ENCODE results near the gene MOCS1. TPM values are rescaled to one million over a fixed set of nuclear protein-coding genes. Genes with fewer than 3 reads are reported as not detected.

Gene MOCS1
- total and polyA plus RNA-seq, 2 experiments from 2014 or later = 17.2 to 28.1 TPM

DNA sequence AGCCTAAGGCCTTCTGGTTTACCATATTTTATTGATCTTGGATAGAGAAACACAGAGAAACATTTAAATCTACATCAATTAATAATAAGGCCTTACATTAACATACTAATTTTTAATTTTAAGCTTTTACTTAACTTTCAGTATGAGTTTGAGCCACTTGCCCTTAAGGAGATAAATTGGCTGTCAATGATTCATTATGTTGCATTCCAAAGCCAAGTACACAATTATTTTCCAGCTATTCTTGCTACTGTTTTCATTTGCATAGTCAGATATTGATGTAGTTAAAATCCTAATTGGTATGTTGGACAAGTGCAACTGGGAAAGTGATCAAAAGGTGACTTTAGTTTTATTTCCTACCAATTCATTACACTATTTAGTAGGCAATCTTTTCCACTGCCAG, 58.2 kb downstream of the MOCS1 start:
- peaks cover 23% of the 10 kb centered on the region; the same call in 1 of the 2 replicates for H3K9me2 ChIP-seq (ENCODE audit: insufficient read depth)
- no peak overlapping the region for H3K4me3 Mint-ChIP-seq
- TF ChIP-seq POLR2AphosphoS5 (IDR thresholded peaks at IDR 0.05; ENCODE audit: low read depth) = no peak
- no peak for TF ChIP-seq EZH2phosphoT487 (IDR thresholded peaks at IDR 0.05; ENCODE audit: unreplicated experiment)
- TF ChIP-seq, protein P1, sequence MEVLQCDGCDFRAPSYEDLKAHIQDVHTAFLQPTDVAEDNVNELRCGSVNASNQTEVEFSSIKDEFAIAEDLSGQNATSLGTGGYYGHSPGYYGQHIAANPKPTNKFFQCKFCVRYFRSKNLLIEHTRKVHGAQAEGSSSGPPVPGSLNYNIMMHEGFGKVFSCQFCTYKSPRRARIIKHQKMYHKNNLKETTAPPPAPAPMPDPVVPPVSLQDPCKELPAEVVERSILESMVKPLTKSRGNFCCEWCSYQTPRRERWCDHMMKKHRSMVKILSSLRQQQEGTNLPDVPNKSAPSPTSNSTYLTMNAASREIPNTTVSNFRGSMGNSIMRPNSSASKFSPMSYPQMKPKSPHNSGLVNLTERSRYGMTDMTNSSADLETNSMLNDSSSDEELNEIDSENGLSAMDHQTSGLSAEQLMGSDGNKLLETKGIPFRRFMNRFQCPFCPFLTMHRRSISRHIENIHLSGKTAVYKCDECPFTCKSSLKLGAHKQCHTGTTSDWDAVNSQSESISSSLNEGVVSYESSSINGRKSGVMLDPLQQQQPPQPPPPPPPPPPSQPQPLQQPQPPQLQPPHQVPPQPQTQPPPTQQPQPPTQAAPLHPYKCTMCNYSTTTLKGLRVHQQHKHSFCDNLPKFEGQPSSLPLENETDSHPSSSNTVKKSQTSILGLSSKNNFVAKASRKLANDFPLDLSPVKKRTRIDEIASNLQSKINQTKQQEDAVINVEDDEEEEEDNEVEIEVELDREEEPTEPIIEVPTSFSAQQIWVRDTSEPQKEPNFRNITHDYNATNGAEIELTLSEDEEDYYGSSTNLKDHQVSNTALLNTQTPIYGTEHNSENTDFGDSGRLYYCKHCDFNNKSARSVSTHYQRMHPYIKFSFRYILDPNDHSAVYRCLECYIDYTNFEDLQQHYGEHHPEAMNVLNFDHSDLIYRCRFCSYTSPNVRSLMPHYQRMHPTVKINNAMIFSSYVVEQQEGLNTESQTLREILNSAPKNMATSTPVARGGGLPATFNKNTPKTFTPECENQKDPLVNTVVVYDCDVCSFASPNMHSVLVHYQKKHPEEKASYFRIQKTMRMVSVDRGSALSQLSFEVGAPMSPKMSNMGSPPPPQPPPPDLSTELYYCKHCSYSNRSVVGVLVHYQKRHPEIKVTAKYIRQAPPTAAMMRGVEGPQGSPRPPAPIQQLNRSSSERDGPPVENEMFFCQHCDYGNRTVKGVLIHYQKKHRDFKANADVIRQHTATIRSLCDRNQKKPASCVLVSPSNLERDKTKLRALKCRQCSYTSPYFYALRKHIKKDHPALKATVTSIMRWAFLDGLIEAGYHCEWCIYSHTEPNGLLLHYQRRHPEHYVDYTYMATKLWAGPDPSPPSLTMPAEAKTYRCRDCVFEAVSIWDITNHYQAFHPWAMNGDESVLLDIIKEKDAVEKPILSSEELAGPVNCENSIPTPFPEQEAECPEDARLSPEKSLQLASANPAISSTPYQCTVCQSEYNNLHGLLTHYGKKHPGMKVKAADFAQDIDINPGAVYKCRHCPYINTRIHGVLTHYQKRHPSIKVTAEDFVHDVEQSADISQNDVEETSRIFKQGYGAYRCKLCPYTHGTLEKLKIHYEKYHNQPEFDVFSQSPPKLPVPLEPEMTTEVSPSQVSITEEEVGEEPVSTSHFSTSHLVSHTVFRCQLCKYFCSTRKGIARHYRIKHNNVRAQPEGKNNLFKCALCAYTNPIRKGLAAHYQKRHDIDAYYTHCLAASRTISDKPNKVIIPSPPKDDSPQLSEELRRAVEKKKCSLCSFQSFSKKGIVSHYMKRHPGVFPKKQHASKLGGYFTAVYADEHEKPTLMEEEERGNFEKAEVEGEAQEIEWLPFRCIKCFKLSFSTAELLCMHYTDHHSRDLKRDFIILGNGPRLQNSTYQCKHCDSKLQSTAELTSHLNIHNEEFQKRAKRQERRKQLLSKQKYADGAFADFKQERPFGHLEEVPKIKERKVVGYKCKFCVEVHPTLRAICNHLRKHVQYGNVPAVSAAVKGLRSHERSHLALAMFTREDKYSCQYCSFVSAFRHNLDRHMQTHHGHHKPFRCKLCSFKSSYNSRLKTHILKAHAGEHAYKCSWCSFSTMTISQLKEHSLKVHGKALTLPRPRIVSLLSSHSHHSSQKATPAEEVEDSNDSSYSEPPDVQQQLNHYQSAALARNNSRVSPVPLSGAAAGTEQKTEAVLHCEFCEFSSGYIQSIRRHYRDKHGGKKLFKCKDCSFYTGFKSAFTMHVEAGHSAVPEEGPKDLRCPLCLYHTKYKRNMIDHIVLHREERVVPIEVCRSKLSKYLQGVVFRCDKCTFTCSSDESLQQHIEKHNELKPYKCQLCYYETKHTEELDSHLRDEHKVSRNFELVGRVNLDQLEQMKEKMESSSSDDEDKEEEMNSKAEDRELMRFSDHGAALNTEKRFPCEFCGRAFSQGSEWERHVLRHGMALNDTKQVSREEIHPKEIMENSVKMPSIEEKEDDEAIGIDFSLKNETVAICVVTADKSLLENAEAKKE (CRISPR knock-in tag; IDR thresholded peaks at IDR 0.05) = no peak
- no peak for TF ChIP-seq JUNB (IDR thresholded peaks at IDR 0.05; ENCODE audit: unreplicated experiment)
- TF ChIP-seq ZNF331 (CRISPR knock-in tag; IDR thresholded peaks at IDR 0.05; ENCODE audit: low read depth) = no peak
- TF ChIP-seq CREB1 (CRISPR knock-in tag; IDR thresholded peaks at IDR 0.05; ENCODE audit: low read depth) = no peak
- TF ChIP-seq, protein P2, sequence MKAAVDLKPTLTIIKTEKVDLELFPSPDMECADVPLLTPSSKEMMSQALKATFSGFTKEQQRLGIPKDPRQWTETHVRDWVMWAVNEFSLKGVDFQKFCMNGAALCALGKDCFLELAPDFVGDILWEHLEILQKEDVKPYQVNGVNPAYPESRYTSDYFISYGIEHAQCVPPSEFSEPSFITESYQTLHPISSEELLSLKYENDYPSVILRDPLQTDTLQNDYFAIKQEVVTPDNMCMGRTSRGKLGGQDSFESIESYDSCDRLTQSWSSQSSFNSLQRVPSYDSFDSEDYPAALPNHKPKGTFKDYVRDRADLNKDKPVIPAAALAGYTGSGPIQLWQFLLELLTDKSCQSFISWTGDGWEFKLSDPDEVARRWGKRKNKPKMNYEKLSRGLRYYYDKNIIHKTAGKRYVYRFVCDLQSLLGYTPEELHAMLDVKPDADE (IDR thresholded peaks at IDR 0.05) = no peak
- TF ChIP-seq, protein P3, sequence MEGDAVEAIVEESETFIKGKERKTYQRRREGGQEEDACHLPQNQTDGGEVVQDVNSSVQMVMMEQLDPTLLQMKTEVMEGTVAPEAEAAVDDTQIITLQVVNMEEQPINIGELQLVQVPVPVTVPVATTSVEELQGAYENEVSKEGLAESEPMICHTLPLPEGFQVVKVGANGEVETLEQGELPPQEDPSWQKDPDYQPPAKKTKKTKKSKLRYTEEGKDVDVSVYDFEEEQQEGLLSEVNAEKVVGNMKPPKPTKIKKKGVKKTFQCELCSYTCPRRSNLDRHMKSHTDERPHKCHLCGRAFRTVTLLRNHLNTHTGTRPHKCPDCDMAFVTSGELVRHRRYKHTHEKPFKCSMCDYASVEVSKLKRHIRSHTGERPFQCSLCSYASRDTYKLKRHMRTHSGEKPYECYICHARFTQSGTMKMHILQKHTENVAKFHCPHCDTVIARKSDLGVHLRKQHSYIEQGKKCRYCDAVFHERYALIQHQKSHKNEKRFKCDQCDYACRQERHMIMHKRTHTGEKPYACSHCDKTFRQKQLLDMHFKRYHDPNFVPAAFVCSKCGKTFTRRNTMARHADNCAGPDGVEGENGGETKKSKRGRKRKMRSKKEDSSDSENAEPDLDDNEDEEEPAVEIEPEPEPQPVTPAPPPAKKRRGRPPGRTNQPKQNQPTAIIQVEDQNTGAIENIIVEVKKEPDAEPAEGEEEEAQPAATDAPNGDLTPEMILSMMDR (conservative IDR thresholded peaks at IDR 0.05; ENCODE audit: low read depth in 2 of 2) = no peak
- TF ChIP-seq, protein P4, sequence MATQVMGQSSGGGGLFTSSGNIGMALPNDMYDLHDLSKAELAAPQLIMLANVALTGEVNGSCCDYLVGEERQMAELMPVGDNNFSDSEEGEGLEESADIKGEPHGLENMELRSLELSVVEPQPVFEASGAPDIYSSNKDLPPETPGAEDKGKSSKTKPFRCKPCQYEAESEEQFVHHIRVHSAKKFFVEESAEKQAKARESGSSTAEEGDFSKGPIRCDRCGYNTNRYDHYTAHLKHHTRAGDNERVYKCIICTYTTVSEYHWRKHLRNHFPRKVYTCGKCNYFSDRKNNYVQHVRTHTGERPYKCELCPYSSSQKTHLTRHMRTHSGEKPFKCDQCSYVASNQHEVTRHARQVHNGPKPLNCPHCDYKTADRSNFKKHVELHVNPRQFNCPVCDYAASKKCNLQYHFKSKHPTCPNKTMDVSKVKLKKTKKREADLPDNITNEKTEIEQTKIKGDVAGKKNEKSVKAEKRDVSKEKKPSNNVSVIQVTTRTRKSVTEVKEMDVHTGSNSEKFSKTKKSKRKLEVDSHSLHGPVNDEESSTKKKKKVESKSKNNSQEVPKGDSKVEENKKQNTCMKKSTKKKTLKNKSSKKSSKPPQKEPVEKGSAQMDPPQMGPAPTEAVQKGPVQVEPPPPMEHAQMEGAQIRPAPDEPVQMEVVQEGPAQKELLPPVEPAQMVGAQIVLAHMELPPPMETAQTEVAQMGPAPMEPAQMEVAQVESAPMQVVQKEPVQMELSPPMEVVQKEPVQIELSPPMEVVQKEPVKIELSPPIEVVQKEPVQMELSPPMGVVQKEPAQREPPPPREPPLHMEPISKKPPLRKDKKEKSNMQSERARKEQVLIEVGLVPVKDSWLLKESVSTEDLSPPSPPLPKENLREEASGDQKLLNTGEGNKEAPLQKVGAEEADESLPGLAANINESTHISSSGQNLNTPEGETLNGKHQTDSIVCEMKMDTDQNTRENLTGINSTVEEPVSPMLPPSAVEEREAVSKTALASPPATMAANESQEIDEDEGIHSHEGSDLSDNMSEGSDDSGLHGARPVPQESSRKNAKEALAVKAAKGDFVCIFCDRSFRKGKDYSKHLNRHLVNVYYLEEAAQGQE (IDR thresholded peaks at IDR 0.05; ENCODE audit: unreplicated experiment) = no peak
- TF ChIP-seq STAT1 (IDR thresholded peaks at IDR 0.05; ENCODE audit: unreplicated experiment) = no peak
- no peak for TF ChIP-seq EZH2 (IDR thresholded peaks at IDR 0.05; ENCODE audit: low read depth, unreplicated experiment)
- H3K4me1 Mint-ChIP-seq = no peaks in the 10 kb centered on the region
- no peak overlapping the region for H2AFZ ChIP-seq
- ATAC-seq (no peak), DNase-seq (ENCODE audit: low spot score) (no peak)
- H3K27ac Mint-ChIP-seq = no peak overlapping the region
- H3K4me2 ChIP-seq = no peak overlapping the region
- H3K36me3 ChIP-seq (ENCODE audit: insufficient read depth) = no peaks in the 10 kb centered on the region
- no peaks in the 10 kb centered on the region for H3K4me1 ChIP-seq (ENCODE audit: insufficient read depth)
- H3K27me3 ChIP-seq (ENCODE audit: insufficient read depth) = no peaks in the 10 kb centered on the region
- H3K27me3 Mint-ChIP-seq (ENCODE audit: insufficient read depth, low read depth, poor library complexity) = no peaks in the 10 kb centered on the region
- H3K36me3 Mint-ChIP-seq (ENCODE audit: low read depth) = no peaks in the 10 kb centered on the region; the same call in 1 of the 3 replicates
- H3K4me3 ChIP-seq = no peak overlapping the region
- H4K20me1 ChIP-seq (replicated peaks; ENCODE audit: insufficient read depth) = no peaks in the 10 kb centered on the region
- H3F3A ChIP-seq (replicated peaks; ENCODE audit: low read depth) = no peaks in the 10 kb centered on the region
- H3K79me2 ChIP-seq (replicated peaks; ENCODE audit: insufficient read depth) = no peaks in the 10 kb centered on the region
- no peaks in the 10 kb centered on the region; the same call in 2 of the 3 replicates for H3K9me3 Mint-ChIP-seq
- no peak overlapping the region for H3K27ac ChIP-seq (ENCODE audit: low read depth)
